Neural crest cell (in vitro differentiated cells): Measurements from ENCODE around the gene OR51D1. TPM values are rescaled to one million over a fixed set of nuclear protein-coding genes. Genes with fewer than 3 reads are reported as not detected.

Experiments used
- DNase-seq: peaks from one replicate; pipeline ENCODE4 v3.0.0; 2021; ENCODE audit warnings: low read depth, mixed read lengths, low spot score
- H3K27ac Mint-ChIP-seq: one replicate; pipeline ENCODE4 v1.8.0; 2021; ENCODE audit warnings: mild to moderate bottlenecking, mixed read lengths; ENCODE audit not compliant: unreplicated experiment
- H3K27me3 Mint-ChIP-seq: 2 replicates; pipeline ENCODE4 v1.8.0; 2021; ENCODE audit warnings: low read depth, mild to moderate bottlenecking, mixed read lengths
- H3K36me3 Mint-ChIP-seq: 2 replicates; pipeline ENCODE4 v1.8.0; 2021; ENCODE audit warnings: low read depth, mild to moderate bottlenecking, mixed read lengths
- H3K4me1 Mint-ChIP-seq: 2 replicates; pipeline ENCODE4 v1.8.0; 2021; ENCODE audit warnings: mixed read lengths
- H3K4me3 Mint-ChIP-seq: one replicate; pipeline ENCODE4 v1.8.0; 2021; ENCODE audit warnings: mild to moderate bottlenecking, mixed read lengths
- H3K9me3 Mint-ChIP-seq: 2 replicates; pipeline ENCODE4 v1.8.0; 2021; ENCODE audit warnings: mixed read lengths
- total RNA-seq: library from RNA; stranded (reverse); gene quantifications from 2 replicates; pipeline ENCODE4 v1.2.1, GENCODE V29; 2021
- TF ChIP-seq, protein P1 (sequence below): fragments of 200-600 bp; sonication (generic); conservative IDR thresholded peaks from 2 replicates; pipeline ENCODE4 v1.5.0; 2021; ENCODE audit warnings: antibody characterized with exemption, mild to moderate bottlenecking

The OR51D1 gene
- total RNA-seq, 1 donor from 2014 or later: not detected

DNA sequence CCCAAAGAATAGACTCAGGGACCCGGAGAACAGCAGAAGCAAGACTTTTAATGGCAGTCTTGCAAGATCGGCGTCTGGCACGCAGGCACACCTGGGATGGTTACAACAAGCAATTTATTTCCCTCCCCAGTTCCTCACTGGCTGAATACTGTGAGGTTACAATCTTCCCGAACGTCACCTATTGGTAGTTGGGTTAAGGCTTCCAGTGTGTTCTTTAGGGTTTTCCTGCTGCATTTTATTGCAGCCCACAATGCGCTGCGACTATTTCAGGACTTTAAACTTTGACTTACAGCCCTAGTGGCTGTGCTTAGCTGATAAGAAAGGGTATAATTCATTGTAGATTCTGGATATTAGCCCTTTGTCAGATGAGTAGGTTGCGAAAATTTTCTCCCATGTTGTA, 17.8 kb upstream of the OR51D1 start:
- H3K9me3 Mint-ChIP-seq: peaks cover 2% of the 10 kb centered on the region
- peaks cover 35% of the 10 kb centered on the region for H3K27me3 Mint-ChIP-seq
- no peak overlapping the region for H3K27ac Mint-ChIP-seq
- no peak overlapping the region for H3K4me3 Mint-ChIP-seq
- no peaks in the 10 kb centered on the region for H3K36me3 Mint-ChIP-seq
- H3K4me1 Mint-ChIP-seq: no peaks in the 10 kb centered on the region
- TF ChIP-seq, protein P1, sequence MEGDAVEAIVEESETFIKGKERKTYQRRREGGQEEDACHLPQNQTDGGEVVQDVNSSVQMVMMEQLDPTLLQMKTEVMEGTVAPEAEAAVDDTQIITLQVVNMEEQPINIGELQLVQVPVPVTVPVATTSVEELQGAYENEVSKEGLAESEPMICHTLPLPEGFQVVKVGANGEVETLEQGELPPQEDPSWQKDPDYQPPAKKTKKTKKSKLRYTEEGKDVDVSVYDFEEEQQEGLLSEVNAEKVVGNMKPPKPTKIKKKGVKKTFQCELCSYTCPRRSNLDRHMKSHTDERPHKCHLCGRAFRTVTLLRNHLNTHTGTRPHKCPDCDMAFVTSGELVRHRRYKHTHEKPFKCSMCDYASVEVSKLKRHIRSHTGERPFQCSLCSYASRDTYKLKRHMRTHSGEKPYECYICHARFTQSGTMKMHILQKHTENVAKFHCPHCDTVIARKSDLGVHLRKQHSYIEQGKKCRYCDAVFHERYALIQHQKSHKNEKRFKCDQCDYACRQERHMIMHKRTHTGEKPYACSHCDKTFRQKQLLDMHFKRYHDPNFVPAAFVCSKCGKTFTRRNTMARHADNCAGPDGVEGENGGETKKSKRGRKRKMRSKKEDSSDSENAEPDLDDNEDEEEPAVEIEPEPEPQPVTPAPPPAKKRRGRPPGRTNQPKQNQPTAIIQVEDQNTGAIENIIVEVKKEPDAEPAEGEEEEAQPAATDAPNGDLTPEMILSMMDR: no peak
- no peak for DNase-seq

DNA sequence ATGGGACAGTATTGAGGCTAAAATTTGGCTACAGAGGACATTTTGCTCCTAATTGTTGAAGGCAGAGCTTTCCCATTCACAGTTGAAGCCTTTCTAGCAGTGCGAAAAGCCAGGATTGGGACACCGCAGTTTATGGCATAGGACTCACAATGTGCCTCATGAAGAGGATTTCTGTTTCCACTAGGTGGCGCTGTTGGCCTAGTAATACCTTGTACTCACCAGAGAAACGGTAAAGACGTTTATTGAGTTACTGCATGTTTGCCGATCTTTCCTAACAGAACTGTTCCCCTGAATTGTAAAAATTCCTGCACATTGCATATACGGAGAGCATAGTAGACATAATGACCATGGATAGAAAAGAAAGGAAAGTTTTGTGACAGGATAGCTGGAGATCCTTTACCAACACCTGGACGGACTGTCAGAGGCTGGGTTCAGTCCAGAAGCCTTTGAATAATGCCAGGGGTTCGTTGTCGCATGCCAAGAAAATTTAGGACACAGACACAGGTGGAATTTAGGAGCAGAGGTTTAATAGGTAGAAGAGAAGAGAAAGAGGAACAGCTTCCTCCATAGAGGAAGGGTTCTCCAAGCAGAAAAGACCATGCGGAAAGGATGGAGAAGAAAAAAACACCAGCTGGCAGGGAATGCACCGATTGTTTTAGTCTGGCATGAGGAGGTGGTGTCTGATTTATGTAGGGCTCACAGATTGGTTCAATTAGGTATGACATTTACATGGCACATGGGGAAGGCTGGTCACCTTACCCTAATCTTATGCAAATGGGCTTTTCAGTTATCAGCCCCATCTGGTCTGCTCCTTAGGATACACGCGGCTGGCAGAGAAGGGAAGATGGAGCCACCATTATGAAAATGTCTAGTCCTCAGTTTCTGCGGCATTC, 10.8 kb upstream of the OR51D1 start:
- peak; percentile 82 for DNase-seq
- Mint-ChIP-seq H3K36me3 (no peaks in the 10 kb centered on the region), H3K27me3 (peaks cover 34% of the 10 kb centered on the region), H3K9me3 (peaks cover 3% of the 10 kb centered on the region), H3K4me1 (no peaks in the 10 kb centered on the region), H3K27ac (no peak overlapping the region), H3K4me3 (no peak overlapping the region)
- TF ChIP-seq, protein P1: peak; percentile 86

DNA sequence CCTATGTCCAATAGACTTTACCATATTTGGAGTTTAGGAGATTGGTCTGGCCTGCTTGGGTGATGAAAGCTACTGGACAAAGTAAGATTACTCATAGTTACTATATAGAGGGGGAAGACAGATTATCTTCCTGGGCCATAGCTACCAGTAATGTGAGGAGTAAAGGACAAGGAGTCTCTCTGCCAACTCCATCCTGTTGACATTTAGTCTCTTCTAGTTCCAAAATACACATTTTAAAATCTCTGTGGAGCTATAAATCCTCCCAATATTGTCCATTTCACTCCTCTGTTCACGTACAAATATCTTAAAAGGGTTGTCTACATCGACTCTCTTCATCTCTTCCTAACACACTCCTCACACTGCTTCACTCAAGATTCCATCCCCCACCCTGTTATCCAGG, 1.1 kb upstream of the OR51D1 start:
- DNase-seq: no peak
- H3K4me3 Mint-ChIP-seq: no peak overlapping the region

DNA sequence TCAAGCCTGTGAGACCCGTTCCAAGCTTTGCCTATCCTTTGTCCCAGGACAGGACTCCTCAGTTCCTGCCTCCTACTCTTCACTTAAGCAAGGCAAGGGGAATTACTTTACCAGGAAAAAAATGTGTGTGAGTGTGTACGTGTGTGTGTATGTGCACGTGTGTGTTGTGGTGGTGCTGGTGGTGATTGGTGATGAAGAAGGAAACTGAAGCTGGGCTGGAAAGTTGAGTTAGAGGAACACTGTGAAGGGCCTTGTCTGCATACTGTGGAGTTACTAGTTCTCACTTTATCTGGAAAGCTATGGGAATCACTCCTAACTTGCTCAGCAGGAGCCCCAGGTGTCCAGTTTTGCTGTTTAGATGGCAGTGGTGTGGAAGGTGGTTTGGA, 378 bp downstream of the OR51D1 start:
- no peak overlapping the region for H3K27ac Mint-ChIP-seq
- H3K9me3 Mint-ChIP-seq: no peaks in the 10 kb centered on the region
- no peak for DNase-seq
- H3K27me3 Mint-ChIP-seq: peaks cover 5% of the 10 kb centered on the region
- TF ChIP-seq, protein P1: no peak
- H3K4me3 Mint-ChIP-seq: no peak overlapping the region
- H3K36me3 Mint-ChIP-seq: no peaks in the 10 kb centered on the region
- H3K4me1 Mint-ChIP-seq: no peaks in the 10 kb centered on the region

More for the DNA sequence above, 1.1 kb upstream of the OR51D1 start:
- H3K4me1 Mint-ChIP-seq: no peaks in the 10 kb centered on the region
- H3K27ac Mint-ChIP-seq: no peak overlapping the region
- TF ChIP-seq, protein P1: no peak
- H3K9me3 Mint-ChIP-seq: no peaks in the 10 kb centered on the region
- H3K36me3 Mint-ChIP-seq: no peaks in the 10 kb centered on the region
- H3K27me3 Mint-ChIP-seq: peaks cover 10% of the 10 kb centered on the region

DNA sequence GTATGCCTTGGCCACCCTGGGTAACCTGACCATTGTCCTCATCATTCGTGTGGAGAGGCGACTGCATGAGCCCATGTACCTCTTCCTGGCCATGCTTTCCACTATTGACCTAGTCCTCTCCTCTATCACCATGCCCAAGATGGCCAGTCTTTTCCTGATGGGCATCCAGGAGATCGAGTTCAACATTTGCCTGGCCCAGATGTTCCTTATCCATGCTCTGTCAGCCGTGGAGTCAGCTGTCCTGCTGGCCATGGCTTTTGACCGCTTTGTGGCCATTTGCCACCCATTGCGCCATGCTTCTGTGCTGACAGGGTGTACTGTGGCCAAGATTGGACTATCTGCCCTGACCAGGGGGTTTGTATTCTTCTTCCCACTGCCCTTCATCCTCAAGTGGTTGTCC, 2.7 kb downstream of the OR51D1 start:
- peaks cover 10% of the 10 kb centered on the region for H3K27me3 Mint-ChIP-seq
- no peak overlapping the region for H3K4me3 Mint-ChIP-seq
- DNase-seq: no peak
- no peak overlapping the region for H3K27ac Mint-ChIP-seq
- no peaks in the 10 kb centered on the region for H3K9me3 Mint-ChIP-seq
- TF ChIP-seq, protein P1: no peak
- H3K4me1 Mint-ChIP-seq: no peaks in the 10 kb centered on the region
- no peaks in the 10 kb centered on the region for H3K36me3 Mint-ChIP-seq
